HG03045 (cell line): ENCODE data around the gene STARD10.

Source experiments
- ATAC-seq: cut with Tn5 transposase; IDR thresholded peaks from one replicate; pipeline ENCODE4 v1.9.1; 2021; ENCODE audit warnings: mild to moderate bottlenecking, moderate library complexity; ENCODE audit not compliant: unreplicated experiment

The STARD10 gene

DNA sequence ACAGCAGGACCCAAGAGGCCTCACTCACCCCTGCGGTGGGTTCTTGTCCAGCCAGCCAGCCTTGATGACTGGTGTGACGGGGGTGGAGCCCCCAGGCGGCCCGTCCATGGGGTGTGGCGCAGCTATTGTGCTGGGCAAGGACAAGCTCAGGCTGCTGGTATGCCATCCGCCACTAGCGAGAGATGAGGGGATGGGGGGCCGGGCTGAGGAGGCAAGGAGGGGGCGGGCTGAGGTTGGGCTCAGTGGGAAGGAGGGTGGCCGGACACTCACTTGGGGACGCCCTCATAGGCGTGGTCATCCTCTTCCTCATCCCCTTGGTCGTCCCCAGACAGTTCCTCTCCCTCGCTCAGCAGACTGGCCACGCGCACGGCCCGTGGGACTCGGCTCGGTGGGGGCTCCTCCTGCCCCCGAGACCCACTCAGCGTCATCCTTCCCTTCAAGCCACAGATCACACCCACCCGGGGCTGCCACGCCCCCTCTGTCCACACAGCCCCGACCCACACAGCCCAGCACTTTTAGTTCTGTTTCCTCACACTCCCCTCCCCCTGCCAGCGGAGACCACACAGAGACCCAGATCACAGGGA lies 81.6 kb downstream of the STARD10 start:
- ATAC-seq: no peak

DNA sequence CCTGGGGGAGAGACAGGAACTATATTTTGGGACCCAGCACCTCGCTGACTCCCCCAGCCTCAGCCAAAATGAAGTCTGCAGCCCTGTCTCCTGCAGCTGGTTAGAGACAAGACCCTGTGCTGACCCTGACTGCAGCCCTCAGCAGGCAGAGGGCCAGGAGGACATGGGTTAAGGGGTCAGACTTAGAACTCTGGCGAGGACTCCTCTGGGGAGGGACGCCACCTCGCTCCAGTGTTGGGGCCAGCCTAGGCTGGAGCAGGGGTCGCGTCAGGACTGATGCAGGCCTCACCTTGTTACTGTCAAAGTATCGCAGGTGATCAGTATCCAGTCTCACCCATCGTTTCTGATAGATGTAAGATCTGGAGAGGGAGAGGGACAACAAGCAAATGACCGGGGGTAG lies 82.7 kb downstream of the STARD10 start:
- ATAC-seq: no peak

DNA sequence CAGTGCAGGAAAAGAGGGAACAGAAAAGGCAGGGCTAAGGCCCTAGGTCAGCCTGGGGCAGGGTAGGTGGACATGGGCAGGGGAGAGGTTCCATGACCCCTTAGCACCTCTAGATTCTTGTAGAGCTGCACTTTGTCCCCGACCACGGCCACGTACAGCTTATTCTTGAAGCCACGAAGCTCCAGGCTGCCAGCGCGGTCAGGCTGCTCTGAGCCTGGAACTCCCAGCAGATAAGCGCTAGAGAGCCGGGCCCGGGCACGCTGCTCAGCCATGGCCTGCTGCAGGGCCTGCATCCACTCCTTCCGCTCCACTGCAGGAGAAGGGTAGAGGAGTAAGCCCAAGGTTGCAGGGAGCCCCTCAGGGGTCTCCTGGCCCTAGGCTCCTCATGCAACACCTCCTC lies 83.6 kb downstream of the STARD10 start:
- ATAC-seq: no peak

DNA sequence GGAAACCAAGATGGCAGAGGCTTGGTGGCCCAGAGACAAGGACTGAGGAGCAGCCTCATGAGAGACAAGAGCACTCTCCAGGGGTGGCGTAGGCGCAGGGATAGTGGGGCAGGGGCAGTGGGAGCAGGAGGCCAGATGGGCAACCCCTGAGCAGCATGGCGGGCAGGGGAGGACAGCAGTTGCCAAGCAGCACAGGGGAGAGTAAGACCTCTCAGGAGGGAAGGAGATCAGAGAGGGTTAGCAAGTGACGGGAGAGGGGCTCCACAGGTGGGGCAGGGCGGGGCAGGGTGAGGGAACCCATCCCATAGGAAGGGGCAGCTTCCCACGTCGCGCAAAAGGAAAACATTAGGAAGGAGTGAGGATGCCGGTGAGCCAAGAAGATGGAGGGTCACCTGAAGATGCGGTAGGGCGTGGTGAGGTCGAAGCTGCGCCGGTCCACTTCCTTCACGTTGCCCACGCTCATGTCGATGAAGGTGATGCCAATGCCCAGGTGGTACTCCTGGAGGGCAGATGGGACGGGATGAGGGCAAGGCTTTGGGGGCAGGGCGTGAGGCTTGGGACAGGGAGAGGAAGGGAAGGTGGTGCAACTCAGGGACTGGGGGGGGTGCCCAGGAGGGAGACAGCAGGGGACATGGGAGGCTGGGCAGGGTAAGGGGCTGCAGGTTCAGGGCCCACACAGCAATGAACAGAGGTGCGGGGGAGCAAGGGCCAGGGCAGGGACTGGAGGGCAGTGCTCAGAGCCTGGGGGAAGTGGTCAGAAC lies 84.2 kb downstream of the STARD10 start:
- ATAC-seq: no peak

DNA sequence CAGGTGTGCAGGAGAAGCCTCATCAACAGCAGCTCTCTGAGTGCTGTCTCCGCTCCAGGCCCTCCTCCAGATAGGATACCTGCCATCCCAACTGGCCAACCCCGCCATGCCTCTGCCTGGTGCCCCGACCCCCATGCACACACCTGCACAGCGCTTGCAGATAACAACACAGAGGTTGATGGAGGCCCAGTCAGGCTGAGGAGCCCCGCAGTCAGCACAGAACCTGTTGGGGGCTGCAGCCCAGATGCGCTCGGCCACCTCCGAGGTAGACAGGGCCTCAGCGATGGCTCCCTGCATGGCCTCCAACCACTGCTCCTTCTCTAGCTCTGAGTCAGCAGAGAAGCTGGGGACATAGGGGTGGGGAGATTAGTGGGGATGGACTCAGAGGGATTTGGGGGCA lies 86.8 kb downstream of the STARD10 start:
- ATAC-seq: no peak

DNA sequence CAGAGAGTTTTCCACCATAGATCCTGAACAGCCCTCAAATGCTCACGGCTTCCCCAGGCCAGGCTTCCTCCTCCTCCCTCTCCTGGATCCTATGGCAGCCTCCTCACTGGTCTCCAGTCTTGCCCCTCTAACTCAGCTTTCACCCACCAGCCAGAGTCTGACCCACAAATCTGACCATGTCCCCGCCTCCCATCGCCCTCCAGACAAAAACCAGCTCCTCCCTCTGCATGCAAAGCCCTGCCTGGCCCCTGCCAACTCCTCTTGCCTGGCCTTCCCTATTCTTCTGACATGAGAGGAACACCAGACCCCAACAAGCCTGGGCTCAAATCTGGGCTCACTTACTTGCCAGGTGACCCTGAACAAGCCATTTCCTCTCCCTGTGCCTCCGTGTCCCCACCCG lies 87.3 kb downstream of the STARD10 start:
- no peak for ATAC-seq

DNA sequence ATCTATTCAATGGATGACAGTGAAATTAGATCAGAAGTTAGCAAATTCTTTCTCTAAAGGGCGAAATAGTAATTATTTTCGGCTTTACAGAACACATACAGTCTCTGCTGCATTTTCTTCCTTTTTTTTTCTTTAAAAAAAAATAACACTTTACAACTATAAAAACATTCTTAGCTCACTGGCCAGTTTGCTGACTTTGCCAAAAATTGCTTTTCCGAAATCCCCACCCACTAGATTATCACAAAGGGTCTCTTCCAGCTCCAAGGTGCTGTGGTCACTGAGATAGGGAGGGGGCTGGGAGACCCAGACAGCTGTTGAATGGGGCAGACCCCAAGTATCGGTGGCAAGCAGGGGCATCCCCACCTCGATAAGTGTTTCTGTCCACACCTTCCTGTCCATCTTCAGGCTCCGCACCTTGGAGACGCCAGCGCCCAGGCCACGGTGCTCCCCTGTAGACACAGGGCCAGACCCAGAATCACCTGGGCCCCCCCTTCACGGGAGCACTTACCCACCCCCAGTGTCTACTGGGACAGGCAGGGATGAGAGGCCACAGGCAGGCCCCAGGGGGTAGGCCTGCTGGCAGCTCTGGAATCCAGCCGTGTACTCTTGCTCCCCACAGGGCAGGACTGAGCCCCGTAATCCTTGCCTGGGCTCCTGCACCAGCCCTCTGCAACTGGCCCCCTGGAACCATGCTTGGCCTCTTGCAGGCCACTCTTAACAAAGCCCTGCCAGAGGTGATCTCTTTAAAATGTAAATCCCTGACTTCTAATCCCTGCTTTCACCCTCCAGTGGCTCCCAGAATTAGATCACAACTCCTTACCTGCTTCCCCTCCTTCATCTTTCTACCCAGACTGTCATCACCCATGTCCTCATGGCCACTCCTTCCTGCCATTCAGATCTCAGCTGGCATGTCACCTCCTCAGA lies 88.1 kb downstream of the STARD10 start:
- ATAC-seq: no peak

DNA sequence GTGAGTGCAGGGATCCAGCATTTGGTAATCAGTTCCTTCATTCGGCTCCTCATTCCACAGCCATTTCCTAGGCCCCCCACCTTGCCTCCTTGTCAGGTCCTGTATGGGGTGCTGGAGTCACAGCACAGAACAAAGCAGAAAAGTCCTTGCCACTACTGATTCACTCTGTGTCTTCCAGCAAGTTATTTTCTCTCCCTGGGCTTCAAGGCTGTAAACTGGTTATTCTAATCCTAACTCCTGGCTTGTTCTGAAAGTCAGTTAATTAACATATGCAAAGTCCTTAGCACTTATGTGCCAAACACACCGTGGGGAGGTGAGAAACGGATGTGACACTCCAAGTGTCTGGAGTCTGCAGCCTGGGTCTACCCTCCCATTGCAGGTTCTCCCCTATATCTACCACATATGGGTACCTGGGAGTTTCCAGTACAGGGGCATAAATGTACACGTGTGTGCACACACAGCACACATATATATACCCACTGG lies 89.0 kb downstream of the STARD10 start:
- no peak for ATAC-seq
